ENCODE measurements around the gene RASAL2.
"Not testable (repeated sequence)": the region's sequence is repeated elsewhere in the genome, so short reads cannot be mapped to it uniquely, and the experiment has no call there.

RASAL2 gene

DNA sequence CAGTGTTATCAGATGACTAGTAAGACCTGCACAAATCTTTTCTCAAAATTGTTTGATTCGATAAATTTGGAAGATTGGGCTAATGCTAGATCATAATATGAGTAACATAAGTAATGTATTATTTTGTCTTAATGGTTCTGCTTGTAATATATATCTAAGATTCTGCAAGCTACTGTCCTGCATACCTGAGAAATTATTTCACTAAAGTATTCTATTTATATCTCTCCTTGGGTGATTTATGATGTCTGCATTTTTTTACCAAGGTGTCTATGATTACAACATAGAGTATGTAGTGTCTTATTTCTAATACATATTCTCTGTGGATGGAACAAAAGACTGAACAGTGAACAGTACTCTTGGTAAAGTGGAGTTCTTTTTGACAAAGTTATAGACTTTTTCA lies 236.2 kb downstream of the RASAL2 start:
- FAIRE-seq, result no peak
- DNase-seq (ENCODE audit: insufficient read length, low spot score), result no peak

DNA sequence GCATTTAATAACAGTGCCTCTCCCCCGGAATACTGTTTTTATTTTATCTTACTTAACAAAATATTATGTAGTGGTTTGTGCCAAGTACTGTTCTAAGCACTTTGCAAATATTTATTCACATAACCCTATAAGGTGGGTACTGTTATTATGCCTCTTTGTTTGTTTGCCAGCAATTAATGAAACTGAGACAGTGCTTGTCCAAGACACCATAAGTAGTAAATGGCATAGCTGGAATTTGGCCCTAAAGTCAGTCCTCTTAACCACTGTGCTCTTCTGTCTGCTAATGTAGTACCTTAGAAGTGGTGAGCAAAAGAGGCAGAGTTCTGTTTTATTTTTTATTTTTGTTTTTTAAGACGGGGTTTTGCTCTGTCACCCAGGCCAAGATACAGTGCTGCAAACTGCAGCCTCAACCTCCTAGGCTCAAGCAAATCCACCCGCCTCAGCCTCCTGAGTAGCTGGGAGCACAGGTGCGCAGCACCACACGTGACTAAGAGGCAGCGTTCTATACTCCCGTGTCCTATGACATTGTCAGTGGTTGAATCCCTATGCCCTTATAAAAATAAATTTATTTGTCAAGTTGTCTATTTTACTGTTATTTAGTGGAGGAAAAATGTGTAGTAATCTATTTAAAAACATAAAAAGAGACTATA lies 237.1 kb downstream of the RASAL2 start:
- peak; percentile 13 for FAIRE-seq
- no peak for DNase-seq (ENCODE audit: insufficient read length, low spot score)

DNA sequence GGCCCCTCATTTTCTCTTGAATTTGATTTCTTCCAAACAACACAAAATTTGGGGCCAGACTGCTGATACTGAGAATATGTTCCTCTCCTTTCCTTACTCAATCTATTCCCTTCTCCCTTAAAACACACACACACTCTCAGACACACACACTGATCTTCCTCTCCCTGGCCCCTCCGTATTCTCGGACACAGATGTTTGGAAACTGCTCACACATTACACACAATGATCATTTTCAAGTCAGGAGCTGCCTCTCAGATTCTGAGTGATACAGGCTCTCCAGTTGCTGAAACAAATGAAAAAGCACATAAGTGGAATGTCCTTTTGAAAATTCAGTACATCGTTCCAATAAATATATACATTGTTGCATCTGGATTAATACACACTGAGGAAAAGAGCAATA lies 241.5 kb downstream of the RASAL2 start:
- DNase-seq (ENCODE audit: insufficient read length, low spot score) (no peak), FAIRE-seq (no peak)

DNA sequence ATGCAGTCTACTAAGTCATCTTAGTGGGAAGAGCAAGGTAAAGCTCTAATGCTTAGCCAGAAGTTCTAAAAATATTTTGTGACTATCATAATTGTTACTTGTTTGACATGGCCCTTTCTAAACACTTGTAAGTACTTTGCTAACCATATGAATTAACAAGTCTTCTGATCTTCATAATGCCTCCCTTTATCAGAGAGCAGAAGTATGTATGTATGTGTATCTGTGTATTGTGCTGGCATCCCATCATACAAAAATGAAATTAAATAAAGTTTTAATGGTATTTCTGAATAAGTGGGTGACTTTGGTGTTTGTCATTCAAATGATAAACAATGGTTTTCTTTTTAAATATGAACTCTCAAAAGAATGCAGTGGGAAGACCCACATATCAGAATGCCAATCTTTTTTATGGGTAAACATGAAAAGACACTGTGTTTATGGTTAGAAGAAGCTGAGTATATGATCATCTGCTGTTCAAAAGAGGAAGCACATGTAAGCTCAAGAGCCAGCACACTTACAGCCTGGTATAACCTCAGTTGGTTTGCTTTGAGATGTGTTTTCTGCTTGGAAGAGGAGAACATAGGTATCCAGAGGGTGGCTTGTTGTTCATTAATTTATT lies 243.3 kb downstream of the RASAL2 start:
- no peak for DNase-seq (ENCODE audit: insufficient read length, low spot score)
- FAIRE-seq, result no peak

DNA sequence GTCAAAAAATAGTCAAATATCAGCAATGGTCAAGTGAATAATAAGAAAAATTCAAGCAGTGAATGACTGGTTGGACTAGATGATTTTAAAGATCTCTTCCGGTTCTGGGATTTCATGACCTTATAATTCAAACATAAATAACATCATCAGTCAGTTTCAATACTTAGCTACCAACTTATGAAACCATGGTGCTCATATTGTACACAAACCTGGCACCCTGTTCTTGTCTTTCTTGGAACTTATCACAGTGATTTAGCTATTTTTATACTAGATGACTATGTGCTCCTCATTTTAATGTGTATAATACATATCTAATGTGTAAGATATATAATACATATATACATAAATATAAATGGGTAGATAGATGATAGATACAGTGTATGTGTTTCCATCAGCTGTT lies 245.9 kb downstream of the RASAL2 start:
- FAIRE-seq (no peak), DNase-seq (ENCODE audit: insufficient read length, low spot score) (no peak)

DNA sequence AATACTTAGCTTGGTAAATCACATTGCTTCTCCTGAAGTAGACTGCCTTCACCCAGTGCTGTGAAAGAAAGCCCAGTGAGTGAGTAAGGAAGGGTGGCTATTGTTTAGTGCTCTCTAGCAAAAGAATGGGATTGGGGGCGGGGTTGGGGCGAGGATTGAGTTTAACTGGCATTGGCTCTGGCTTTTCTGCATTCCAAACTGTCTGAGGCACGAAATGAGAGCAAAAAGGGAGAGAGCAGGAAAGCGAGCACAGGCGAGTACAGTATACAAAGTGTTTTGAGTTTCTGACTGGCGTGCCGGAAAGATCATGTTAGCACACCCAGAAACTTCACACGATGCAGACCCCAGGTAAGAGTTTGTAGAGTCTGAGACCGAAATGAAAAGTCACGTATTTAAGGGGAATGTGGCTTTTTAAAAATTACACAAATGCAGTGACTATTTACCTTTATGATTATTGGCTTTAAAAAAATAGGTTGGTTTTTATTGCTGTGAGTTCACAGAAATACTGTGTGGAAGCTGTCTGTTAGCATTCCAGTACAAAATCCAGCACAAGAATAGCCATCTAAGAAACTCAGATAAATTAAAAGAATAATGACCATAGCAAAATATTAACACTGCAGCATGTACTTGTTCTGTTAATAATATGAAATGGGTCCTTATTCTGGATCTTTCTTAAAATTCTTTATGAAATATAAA lies 247.5 kb downstream of the RASAL2 start:
- DNase-seq (ENCODE audit: insufficient read length, low spot score) (peak; percentile 63), FAIRE-seq (peak; percentile 90)

DNA sequence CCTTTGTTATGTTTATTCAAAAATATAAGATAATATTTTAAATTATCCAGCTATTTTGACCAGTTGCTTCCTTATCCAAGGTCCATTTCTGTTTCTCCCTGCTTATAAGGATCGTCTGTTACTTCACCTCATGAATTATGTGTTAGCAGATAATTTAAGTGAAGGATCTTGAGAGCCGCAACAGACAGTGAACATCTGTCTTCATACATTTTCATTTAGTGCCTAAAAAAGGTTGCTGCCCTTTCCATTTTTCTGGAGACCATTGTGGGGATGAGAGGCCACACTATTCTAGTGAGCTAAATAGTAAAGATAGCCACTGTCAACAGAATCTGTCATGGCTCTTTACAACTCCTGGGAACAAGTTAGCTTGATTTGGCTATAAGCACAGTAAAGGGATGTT lies 248.8 kb downstream of the RASAL2 start:
- FAIRE-seq, result no peak
- no peak for DNase-seq (ENCODE audit: insufficient read length, low spot score)

DNA sequence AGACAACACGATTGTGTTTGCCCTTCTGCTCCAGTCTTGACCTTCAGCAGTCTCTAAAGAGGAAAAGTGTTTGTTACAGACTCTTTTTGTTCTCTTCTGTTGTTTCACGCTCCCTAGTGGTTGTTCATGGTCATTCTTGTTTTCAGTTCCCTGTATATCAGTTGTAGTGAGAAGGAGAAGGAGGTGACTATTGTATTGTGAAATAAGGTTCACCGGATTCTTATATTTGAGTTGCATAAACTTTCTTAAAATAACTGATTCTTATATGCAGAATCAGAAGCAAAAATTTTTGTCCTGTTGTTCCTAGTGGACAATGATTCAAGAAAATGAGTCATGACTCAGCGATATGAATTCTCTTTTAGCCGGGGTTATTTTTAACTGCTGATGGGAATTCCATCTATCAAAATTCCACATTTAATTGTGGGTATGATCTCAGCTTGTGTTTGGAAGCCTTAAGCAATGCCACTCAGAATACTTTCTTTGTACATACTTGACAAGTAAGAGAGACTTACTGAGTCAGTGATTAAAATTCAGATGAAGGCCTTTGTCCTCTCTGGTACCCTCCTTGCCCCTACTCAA lies 250.7 kb downstream of the RASAL2 start:
- peak; percentile 33 for DNase-seq (ENCODE audit: insufficient read length, low spot score)
- FAIRE-seq, result no peak

DNA sequence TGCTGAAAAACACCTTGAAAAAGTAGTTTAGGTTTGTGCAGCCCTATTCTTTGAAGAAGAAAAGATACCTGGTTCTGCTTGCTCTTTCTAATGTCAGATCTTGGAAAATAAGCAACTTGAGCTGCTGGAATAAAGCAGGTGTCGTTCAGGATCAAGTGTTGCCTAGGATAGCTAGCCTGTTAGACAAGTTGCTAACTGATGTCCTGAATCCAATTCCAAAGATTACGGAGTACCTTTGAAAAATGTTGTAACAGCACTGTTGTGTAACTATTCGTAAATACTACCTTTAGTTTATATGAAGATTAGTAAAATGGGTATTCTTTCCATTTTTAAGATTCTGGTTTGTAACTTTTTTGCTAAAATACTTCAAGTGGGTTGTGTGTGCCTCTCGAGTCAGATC lies 251.3 kb downstream of the RASAL2 start:
- no peak for FAIRE-seq
- no peak for DNase-seq (ENCODE audit: insufficient read length, low spot score)

DNA sequence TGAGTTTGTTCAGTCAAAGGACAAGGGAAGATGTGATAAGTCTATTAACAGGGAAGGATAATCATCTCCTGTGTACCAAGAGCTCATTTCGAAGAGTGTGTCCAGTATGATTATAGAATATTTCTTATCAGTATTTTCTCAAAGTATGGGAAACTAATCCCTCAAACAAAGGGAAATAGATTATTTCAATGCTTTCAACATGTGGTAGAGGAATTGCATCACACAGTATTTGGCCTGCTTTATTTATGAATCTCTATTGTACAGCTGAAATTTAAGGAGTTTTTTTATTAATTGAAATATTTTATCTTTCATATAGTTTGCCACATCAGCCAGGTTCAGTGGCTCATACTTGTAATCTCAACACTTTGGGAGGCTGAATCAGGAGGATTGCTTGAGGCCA lies 251.9 kb downstream of the RASAL2 start:
- no peak for DNase-seq (ENCODE audit: insufficient read length, low spot score)
- no peak for FAIRE-seq

DNA sequence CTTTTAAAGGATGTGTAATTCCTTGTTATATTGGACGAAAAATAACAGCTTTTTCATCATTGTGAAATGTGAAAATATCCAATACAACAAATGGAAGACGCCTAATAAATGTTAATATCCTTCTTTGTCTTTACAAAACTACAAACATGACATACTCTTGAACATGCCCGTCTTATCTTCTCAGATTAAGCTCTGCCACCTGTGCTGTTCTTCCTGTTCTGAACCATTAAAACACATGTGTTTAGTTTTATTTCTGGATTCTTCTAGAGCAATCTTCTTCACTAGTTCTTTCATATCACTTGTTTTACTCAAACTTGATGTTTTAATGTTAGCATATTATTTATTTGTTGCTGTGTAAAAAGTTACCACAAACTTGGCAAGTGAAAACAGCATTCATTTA lies 255.9 kb downstream of the RASAL2 start:
- no peak for DNase-seq (ENCODE audit: insufficient read length, low spot score)
- no peak for FAIRE-seq

DNA sequence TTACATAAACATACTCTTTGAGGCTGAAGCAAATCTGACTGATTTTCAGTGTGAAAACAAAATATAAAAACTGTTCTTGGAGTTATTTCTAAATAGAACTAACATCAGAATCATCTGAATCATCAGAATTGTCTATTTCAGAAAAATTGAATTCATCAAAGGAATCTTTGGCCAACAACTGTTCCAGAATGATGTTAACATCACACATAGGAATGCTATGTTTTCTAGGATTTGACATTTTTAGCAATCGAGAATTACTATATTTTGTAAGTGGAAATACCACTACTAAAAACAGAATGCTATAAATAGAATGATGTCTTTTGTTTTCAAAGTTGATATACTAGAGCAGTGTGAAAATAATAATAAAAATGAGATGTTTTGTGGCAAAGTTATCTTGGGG lies 258.0 kb downstream of the RASAL2 start:
- DNase-seq (ENCODE audit: insufficient read length, low spot score); FAIRE-seq: not testable (repeated sequence)

DNA sequence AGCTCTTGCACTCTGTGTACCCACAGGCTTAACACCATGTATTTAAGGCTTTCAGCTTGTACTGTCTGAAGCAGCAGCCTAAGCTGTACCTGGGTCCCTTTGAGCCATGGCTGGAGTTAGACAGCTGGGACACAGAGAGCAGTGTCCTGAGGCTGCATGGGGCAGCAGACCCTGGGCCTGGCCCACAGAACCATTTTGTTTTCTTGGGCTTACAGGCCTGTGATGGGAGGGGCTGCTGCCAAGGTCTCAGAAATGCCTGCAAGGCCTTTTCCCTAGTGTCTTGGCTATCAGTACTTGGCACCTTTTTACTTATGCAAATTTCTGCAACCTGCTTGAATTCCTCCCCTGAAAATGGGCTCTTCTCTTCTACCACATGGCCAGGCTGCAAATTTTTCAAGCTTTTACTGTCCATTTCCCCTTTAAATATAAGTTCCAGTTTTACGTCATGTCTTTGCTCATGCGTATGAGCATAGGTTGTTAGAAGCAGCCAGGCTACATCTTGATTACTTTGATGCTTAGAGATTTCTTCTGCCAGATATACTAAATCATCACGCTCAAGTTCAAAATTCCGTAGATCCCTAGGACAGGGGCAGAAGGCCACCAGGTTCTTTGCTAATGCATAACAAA lies 259.0 kb downstream of the RASAL2 start:
- DNase-seq (ENCODE audit: insufficient read length, low spot score), result no peak
- FAIRE-seq, result no peak

DNA sequence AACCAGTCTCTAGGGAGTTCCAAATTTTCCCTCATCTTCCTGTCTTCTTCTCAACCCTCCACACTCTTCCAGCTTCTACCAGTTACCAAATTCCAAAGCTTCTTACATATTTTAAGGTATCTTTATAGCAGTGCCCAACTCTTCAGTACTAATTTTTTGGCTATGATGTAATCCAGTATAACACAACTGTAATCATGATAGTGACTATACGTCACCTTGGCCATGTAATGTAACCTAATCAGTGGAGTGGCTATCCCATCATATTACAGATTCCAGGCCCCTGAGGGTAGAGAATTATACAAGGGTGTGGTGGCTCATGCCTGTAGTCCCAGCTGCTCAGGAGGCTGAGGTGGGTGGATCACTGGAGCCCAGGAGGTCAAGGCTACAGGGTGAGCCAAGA lies 259.6 kb downstream of the RASAL2 start:
- no peak for FAIRE-seq

DNA sequence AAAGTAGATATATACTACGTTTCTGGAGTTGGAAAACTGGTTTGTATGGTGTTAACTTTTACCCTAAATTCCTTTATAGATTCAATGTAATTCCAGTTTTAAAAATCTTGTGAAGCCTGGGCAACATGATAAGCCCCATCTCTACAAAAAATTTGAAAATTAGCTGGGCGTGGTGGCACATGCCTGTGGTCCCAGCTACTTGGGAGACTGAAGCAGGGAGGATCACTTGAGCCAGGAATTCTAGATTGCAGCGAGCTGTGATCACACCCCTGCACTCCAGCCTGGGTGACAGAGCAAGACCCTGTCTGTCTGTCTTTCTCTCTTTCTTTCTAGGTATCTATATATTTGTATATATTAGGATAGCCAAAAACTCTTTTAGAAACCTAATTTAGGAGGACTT lies 260.9 kb downstream of the RASAL2 start:
- FAIRE-seq, result no peak

More for the DNA sequence above, 259.6 kb downstream of the RASAL2 start:
- no peak for DNase-seq (ENCODE audit: insufficient read length, low spot score)

DNA sequence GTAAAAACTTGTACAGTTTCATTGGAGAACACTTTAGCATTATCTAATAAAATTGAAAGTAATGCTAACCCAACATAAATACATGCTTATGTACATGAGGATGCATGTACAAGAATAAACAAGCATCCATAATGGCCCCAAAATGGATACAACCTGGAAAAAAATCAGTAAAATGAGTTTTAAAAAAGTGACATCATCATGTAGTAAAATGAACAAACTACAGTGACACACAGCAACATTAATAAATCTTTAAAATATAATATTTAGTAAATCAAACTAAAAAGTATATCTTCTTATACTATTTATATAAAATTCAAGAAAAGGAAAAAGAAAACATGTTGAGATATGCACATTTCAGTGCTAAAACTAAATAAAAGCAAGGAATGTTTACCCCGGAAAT lies 262.4 kb downstream of the RASAL2 start:
- no peak for FAIRE-seq
- no peak for DNase-seq (ENCODE audit: insufficient read length, low spot score)

More for the DNA sequence above, 260.9 kb downstream of the RASAL2 start:
- DNase-seq (ENCODE audit: insufficient read length, low spot score), result no peak

DNA sequence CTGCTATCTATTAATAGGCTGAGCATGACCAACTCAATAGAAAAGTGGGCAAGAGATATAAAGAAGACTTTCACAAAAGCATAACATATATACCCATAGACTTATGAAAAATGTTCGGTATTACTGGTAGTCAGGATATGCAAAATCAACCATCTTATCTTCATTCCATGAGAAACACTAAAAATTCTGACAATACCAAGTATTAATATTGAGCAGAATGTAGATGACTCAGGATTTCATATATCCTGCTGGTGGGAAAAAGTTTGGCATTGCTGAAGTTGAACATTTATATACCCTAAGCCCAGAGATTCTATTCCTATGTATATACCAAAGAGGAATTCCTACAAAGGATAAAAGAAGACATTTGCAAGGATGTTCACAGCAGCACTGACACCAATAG lies 264.6 kb downstream of the RASAL2 start:
- FAIRE-seq (no peak), DNase-seq (ENCODE audit: insufficient read length, low spot score) (no peak)

DNA sequence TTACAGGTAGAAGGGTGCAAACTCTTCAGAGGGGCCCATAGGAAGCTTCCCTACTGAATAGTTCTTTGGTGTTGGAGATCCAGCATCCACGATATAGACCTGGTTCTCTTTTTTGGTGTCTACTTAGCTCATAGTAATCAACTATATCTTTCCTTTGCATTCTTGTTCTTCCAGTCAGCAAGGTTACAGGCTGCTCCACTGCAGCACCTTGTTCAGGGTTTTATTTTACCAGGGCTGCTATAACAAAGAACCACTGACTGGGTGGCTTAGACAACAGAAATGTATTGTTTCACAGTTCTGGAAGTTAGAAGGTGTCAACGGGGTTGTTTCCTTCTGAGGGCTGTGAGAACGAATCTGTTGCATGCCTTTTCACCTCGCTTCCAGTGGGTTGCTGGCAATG lies 266.5 kb downstream of the RASAL2 start:
- DNase-seq (ENCODE audit: insufficient read length, low spot score), result no peak
- FAIRE-seq, result no peak

DNA sequence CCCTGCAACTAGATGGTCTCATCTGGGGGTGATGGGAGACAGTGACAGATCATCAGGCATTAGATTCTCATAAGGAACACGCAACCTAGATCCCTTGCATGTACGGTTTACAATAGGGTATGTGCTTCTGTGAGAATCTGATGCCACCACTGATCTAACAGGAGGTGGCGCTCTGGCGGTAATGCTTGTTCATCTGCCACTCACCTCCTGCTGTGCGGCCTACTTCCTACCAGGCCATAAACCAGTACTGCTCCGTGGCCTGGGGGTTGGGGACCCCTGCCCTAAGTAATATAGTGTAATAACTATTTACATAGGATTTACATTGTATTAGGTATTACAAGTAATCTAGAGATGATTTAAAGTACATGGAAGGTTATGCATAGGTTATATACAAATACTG lies 267.9 kb downstream of the RASAL2 start:
- FAIRE-seq, result no peak
- DNase-seq (ENCODE audit: insufficient read length, low spot score), result no peak

DNA sequence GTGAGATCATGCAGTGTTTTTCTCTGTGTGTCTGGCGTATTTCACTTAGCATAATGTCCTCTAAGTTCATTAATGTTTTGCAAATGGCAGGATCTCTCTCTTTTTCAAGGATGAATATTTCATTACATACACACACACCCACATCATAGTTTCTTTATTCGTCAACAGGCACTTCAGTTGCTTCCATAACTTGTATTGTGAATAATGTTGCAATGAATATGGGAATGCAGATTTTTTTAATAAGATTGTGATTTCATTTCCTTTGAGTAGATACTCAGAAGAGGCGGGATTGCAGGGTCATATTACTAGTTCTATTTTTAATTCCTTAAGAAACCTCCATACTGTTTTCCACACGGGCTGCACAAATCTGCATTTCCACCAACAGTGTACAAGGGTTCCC lies 268.8 kb downstream of the RASAL2 start:
- DNase-seq (ENCODE audit: insufficient read length, low spot score) (no peak), FAIRE-seq (no peak)

DNA sequence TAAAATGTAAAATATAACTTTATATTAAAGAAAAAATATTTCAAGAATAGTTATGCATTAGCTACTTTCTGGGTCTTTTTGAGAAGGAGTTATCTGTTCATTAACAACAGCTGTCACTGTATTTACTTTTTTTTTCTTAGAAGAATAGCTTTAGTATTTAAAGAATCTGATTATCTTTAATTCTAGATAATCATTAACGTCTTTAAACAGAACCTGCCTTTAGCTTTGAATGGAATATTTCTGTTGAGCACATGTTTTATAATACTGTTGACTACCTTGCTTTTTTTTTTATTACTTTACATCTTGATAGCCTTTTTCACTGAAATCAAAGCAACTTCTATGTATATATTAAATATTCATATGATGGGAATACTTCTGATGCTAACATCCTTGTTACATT lies 270.9 kb downstream of the RASAL2 start:
- FAIRE-seq, result no peak
- DNase-seq (ENCODE audit: insufficient read length, low spot score), result no peak

All from HTR-8/SVneo (cell line).